Psoas muscle (tissue), 8 donors: Measurements from ENCODE around the gene SH3RF3. TPM values are rescaled to one million over a fixed set of nuclear protein-coding genes. Genes with fewer than 3 reads are reported as not detected.

Experiments used
- ATAC-seq, 4 donors: fragments of 200-7000 bp; cut with Tn5 transposase; one replicate each; pipeline ENCODE4 v1.9.1; 2020; ENCODE audit warnings: moderate library complexity in 3 of 4, mild to moderate bottlenecking in 2 of 4
- DNase-seq, 2 donors: peaks; one replicate each; pipeline ENCODE4 v3.0.0-alpha.2; 2020
- H3K27ac ChIP-seq: fragments of 200-600 bp; one replicate; pipeline ENCODE4 v1.8.0; 2022
- H3K27me3 ChIP-seq, 3 donors: fragments of 200-600 bp in 1 of 3; one replicate each; pipeline versions ENCODE4 v1.6.1 to v1.8.0; 2013 to 2022; ENCODE audit warnings: low read length in 2 of 3, mild to moderate bottlenecking in 2 of 3, moderate library complexity in 1 of 3; ENCODE audit not compliant: insufficient read depth in 3 of 3
- H3K36me3 ChIP-seq, 2 donors: fragments of 200-600 bp in 1 of 2; one replicate each; pipeline versions ENCODE4 v1.6.1 to v1.8.0; 2013 to 2022; ENCODE audit warnings: low read depth in 1 of 2, mild to moderate bottlenecking in 1 of 2, moderate library complexity in 1 of 2; ENCODE audit not compliant: insufficient read depth in 1 of 2
- H3K4me1 ChIP-seq: fragments of 200-600 bp; one replicate; pipeline ENCODE4 v1.8.0; 2022
- H3K4me3 ChIP-seq: fragments of 200-600 bp; one replicate; pipeline ENCODE4 v1.8.0; 2022; ENCODE audit warnings: mild to moderate bottlenecking
- H3K9me3 ChIP-seq: fragments of 200-600 bp; one replicate; pipeline ENCODE4 v1.8.0; 2022
- CTCF ChIP-seq: fragments of 200-600 bp; IDR thresholded peaks from one replicate; pipeline ENCODE4 v1.8.0; 2022; ENCODE audit warnings: antibody characterized with exemption
- WGBS, 3 donors: extraction: QIAGEN DNeasy Blood & Tissue Kit; methylation state at CpG; one replicate each; pipeline versions ENCODE4 v1.1.6 to v1.1.7; 2013; 5-methylcytosine and 5-hydroxymethylcytosine counted together
- intact Hi-C, 2 donors: fragments of 100-400 bp; cut with DNase I; formaldehyde crosslinking; loops; one replicate each; pipeline versions ENCODE4 v1.11.0 to v1.14.2; 2022
- polyA plus RNA-seq, 3 donors: library from polyadenylated mRNA; stranded (reverse); fragments of 200-250 nt; gene quantifications; one replicate each; pipeline ENCODE4 v1.2.3, GENCODE V29; 2013
- total RNA-seq, 4 donors: library from RNA; stranded (reverse); fragmentation: NEBNext Ultra II Directional in 2 of 4; extraction: Animal tissue kit (Norgen Biotek cat#: 25700) in 2 of 4; gene quantifications; one replicate each; pipeline versions ENCODE4 v1.2.1 to v1.2.4, GENCODE V29; 2021 to 2023
- donor health status: healthy with polysubstance abuse.
- donor health status: DM: no; HTN: no; CAD: no; lungs with moderate emphysema.
- donor health status: Bipolar disorder and iron deficiency.
- donor health status: healthy.
- donor health status: DM: yes; HTN: yes; CAD: no.
- donor health status: DM: no; HTN: no; CAD: no.
- donor health status: DM: no; HTN: no; CAD: no.
- donor health status: DM: yes; HTN: yes; CAD: no.

Gene SH3RF3
- total and polyA plus RNA-seq, 7 donors, result 4.6 to 27.0 (median 9.0) TPM

GRCh38 chr2:109478906-109479493 lies 350.0 kb downstream of the SH3RF3 start:
- WGBS, 3 donors, result 58 to 83% (median 69%) methylated on average over 12 of the region's 12 CpGs
- Histone ChIP-seq H3K27ac (no peak overlapping the region), H3K4me3 (no peak overlapping the region)

GRCh38 chr2:109479804-109480203 lies 350.8 kb downstream of the SH3RF3 start:
- ATAC-seq (no peak), DNase-seq (no peak)
- Histone ChIP-seq H3K9me3 (no peaks in the 10 kb centered on the region), H3K36me3 (no peaks in the 10 kb centered on the region), H3K27me3 (no peaks in the 10 kb centered on the region), H3K27ac (no peak overlapping the region), H3K4me3 (no peak overlapping the region), H3K4me1 (peaks cover 59% of the 10 kb centered on the region)
- WGBS, 3 donors, result 90 to 95% (median 93%) methylated on average over 7 of the region's 7 CpGs
- TF ChIP-seq CTCF, result no peak
- intact Hi-C loops, result no loop called here

More at GRCh38 chr2:109478906-109479493, 350.0 kb downstream of the SH3RF3 start:
- intact Hi-C loops, result no loop called here
- H3K27me3 ChIP-seq, result no peaks in the 10 kb centered on the region
- peak in 2 of 4 donors; percentile 63 to 70 for ATAC-seq
- DNase-seq, result no peak
- H3K36me3 ChIP-seq, result no peaks in the 10 kb centered on the region
- peaks cover 59% of the 10 kb centered on the region for H3K4me1 ChIP-seq
- H3K9me3 ChIP-seq, result no peaks in the 10 kb centered on the region
- TF ChIP-seq CTCF, result no peak

GRCh38 chr2:109480486-109481195 lies 351.6 kb downstream of the SH3RF3 start:
- Histone ChIP-seq H3K36me3 (no peaks in the 10 kb centered on the region), H3K4me1 (peaks cover 59% of the 10 kb centered on the region), H3K4me3 (no peak overlapping the region), H3K27ac (peak overlapping the region; percentile 56), H3K9me3 (no peaks in the 10 kb centered on the region), H3K27me3 (no peaks in the 10 kb centered on the region)
- intact Hi-C loops, result no loop called here
- TF ChIP-seq CTCF, result no peak
- 49 to 69% (median 54%) methylated on average over 10 of the region's 10 CpGs for WGBS, 3 donors
- no peak for DNase-seq
- ATAC-seq, result peak in 3 of 4 donors; percentile 48 to 56 (median 52)

GRCh38 chr2:109481196-109481555 lies 352.2 kb downstream of the SH3RF3 start:
- 45 to 61% (median 53%) methylated on average over 9 of the region's 9 CpGs for WGBS, 3 donors
- no peaks in the 10 kb centered on the region for H3K27me3 ChIP-seq
- no peak for TF ChIP-seq CTCF
- no peak overlapping the region for H3K4me3 ChIP-seq
- peaks cover 57% of the 10 kb centered on the region for H3K4me1 ChIP-seq
- ATAC-seq, result peak; percentile 46 to 68 (median 62)
- H3K9me3 ChIP-seq, result no peaks in the 10 kb centered on the region
- DNase-seq, result no peak
- no peaks in the 10 kb centered on the region for H3K36me3 ChIP-seq
- H3K27ac ChIP-seq, result peak overlapping the region; percentile 56
- intact Hi-C loops, result no loop called here
